Adrenal gland (tissue), 5 donors: ENCODE results near the gene CAPN5.

ENCODE experiments used
- POLR2A ChIP-seq, 2 donors: fragments of 450-650 bp; IDR thresholded peaks; one replicate each; pipeline ENCODE4 v1.6.1; 2017; ENCODE audit warnings: antibody characterized with exemption in 2 of 2, mild to moderate bottlenecking in 2 of 2, moderate library complexity in 1 of 2
- TF ChIP-seq, protein P1 (sequence below), 6 experiments: fragments of 450-650 bp in 4 of 6; fragments of 200-600 bp in 2 of 6; sonication (generic) in 1 of 6; IDR thresholded peaks; 1 replicate in 5 of 6; 2 replicates in 1 of 6; pipeline versions ENCODE4 v1.5.1 to v1.8.0; 2016 to 2021; ENCODE audit warnings: antibody characterized with exemption in 6 of 6, mild to moderate bottlenecking in 2 of 6, moderate library complexity in 1 of 6
- donor health status: DM: no; HTN: no; CAD: no.

DNA sequence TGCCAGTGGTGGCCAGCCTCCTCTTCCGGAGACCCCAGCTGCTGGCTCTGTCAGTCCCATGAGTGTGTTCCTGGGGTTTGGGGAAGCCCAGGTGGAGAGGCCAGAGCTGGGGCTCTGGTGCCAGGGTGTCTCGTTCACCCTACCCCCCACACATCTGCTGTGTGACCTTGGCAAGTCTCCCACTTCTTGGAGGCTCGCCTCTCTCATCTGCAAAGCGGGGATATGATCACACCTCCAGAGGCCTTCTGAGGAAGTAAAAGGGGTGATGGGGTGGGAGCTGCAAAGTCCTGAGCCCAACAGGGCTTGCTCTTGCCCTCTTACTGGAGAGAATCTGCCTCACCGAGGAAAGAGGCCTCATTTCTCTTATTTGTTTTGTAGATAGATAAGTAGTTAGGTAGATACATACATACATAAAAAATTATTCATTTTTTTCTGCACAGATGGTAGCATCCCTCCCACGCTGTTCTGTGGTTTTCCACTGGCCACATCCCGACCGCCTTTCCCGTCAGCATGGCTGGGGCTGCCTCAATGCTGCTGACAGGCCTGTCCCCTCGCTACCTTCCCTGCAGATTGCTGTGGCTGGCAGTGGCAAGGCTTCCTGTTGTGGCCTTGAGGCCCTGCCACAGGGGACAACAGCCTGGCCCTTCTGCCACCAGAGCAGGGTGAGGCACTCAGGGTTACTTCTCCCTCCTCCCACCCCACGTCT lies 85.2 kb downstream of the CAPN5 start:
- TF ChIP-seq, protein P1, sequence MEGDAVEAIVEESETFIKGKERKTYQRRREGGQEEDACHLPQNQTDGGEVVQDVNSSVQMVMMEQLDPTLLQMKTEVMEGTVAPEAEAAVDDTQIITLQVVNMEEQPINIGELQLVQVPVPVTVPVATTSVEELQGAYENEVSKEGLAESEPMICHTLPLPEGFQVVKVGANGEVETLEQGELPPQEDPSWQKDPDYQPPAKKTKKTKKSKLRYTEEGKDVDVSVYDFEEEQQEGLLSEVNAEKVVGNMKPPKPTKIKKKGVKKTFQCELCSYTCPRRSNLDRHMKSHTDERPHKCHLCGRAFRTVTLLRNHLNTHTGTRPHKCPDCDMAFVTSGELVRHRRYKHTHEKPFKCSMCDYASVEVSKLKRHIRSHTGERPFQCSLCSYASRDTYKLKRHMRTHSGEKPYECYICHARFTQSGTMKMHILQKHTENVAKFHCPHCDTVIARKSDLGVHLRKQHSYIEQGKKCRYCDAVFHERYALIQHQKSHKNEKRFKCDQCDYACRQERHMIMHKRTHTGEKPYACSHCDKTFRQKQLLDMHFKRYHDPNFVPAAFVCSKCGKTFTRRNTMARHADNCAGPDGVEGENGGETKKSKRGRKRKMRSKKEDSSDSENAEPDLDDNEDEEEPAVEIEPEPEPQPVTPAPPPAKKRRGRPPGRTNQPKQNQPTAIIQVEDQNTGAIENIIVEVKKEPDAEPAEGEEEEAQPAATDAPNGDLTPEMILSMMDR (IDR thresholded peaks at IDR 0.05): no peak
- TF ChIP-seq POLR2A (IDR thresholded peaks at IDR 0.05): no peak
